B cell (primary cell): ENCODE data around the gene DDX28.

ENCODE experiments used
- CTCF ChIP-seq: fragments of 200-600 bp; IDR thresholded peaks from one replicate; pipeline ENCODE4 v1.8.0; 2022; ENCODE audit warnings: antibody characterized with exemption, mild to moderate bottlenecking
- EZH2 ChIP-seq: IDR thresholded peaks from 2 replicates; pipeline ENCODE4 v1.6.1; 2012; ENCODE audit warnings: borderline replicate concordance, low read depth, mild to moderate bottlenecking, moderate library complexity, low read length; ENCODE audit not compliant: insufficient read depth, poor library complexity, severe bottlenecking

GRCh38 chr16:68000450-68000849 lies 22.6 kb downstream of the DDX28 start:
- TF ChIP-seq CTCF (no peak), EZH2 (no peak)
